A549 (cell line): Measurements from ENCODE around the gene MYOM1. TPM values are rescaled to one million over a fixed set of nuclear protein-coding genes. Genes with fewer than 3 reads are reported as not detected.

ENCODE experiments used
- ATAC-seq, 2 experiments: fragments of 200-7000 bp in 1 of 2; fragments of >200 bp in 1 of 2; cut with Nextera tagmentation in 1 of 2; cut with Tn5 transposase in 1 of 2; 3 replicates each; pipeline versions ENCODE4 v1.8.0 to v1.9.1; 2018 to 2020; ENCODE audit warnings: mild to moderate bottlenecking in 1 of 2, moderate library complexity in 1 of 2
- CTCF ChIA-PET: fragments of 300-600 bp; sonication (Branson Sonifier 250); formaldehyde crosslinking; extraction: SDS; loops from one replicate; lab custom pipeline; 2021; ENCODE audit warnings: antibody characterized with exemption, inconsistent platforms; lab: Yijun Ruan, JAX
- POLR2A ChIA-PET: fragments of 350-600 bp; formaldehyde crosslinking; extraction: SDS; loops from one replicate; lab custom pipeline; 2021; ENCODE audit warnings: antibody characterized with exemption, inconsistent platforms; lab: Yijun Ruan, JAX
- DNase-seq, 2 experiments: peaks; one replicate each; pipeline versions ENCODE4 v3.0.0 to v3.0.0-alpha.2; 2011 to 2016; ENCODE audit warnings: low read depth in 1 of 2, low spot score in 1 of 2
- FAIRE-seq: peaks from 2 replicates; lab custom pipeline; 2011; peaks lifted over from hg19 to GRCh38; lab: Jason Lieb, UNC
- H3K27ac ChIP-seq, 2 experiments: fragments of >200 bp; sonication (Bioruptor Twin); formaldehyde crosslinking; 3 replicates each; pipeline ENCODE4 v1.5.1; 2016 to 2017
- H3K4me1 ChIP-seq: fragments of >200 bp; sonication (Bioruptor Twin); formaldehyde crosslinking; 3 replicates; pipeline ENCODE4 v1.6.1; 2016
- H3K4me2 ChIP-seq: fragments of >200 bp; sonication (Bioruptor Twin); formaldehyde crosslinking; 3 replicates; pipeline ENCODE4 v1.6.1; 2016
- H3K4me3 ChIP-seq: fragments of >200 bp; sonication (Bioruptor Twin); formaldehyde crosslinking; 3 replicates; pipeline ENCODE4 v1.5.1; 2016
- H3K9me3 ChIP-seq: fragments of >200 bp; sonication (Bioruptor Twin); formaldehyde crosslinking; 3 replicates; pipeline ENCODE4 v1.6.1; 2016
- CHD2 ChIP-seq: fragments of 150-350 bp; IDR thresholded peaks from 2 replicates; pipeline ENCODE4 v1.6.1; 2014; ENCODE audit warnings: low read length; ENCODE audit not compliant: partially characterized antibody
- CHD4 ChIP-seq: fragments of 200-600 bp; sonication (generic); IDR thresholded peaks from 2 replicates; pipeline ENCODE4 v1.6.1; 2016; ENCODE audit warnings: antibody characterized with exemption, mild to moderate bottlenecking, borderline replicate concordance
- ESRRA ChIP-seq: fragments of 150-350 bp; IDR thresholded peaks from 2 replicates; pipeline ENCODE4 v1.6.1; 2014; ENCODE audit warnings: mild to moderate bottlenecking, low read length, borderline replicate concordance
- FOSB ChIP-seq: fragments of 250-450 bp; sonication (Bioruptor Pico); IDR thresholded peaks from 2 replicates; pipeline ENCODE4 v1.5.0; 2020; ENCODE audit warnings: mild to moderate bottlenecking, moderate library complexity
- GATA3 ChIP-seq: IDR thresholded peaks from 2 replicates; pipeline ENCODE4 v1.6.1; 2012; ENCODE audit warnings: borderline replicate concordance
- JUNB ChIP-seq: fragments of >200 bp; sonication (Bioruptor Twin); formaldehyde crosslinking; IDR thresholded peaks from 2 replicates; pipeline ENCODE4 v1.6.1; 2016
- MYC ChIP-seq: IDR thresholded peaks from 2 replicates; pipeline ENCODE4 v1.6.1; 2012; ENCODE audit warnings: mild to moderate bottlenecking, inconsistent platforms, low read length, improper control_type of control experiment, borderline replicate concordance
- NPAS2 ChIP-seq: fragments of 250-450 bp; sonication (Bioruptor Pico); IDR thresholded peaks from 2 replicates; pipeline ENCODE4 v1.8.0; 2022; ENCODE audit warnings: mild to moderate bottlenecking, moderate library complexity, borderline replicate concordance
- PHF8 ChIP-seq: fragments of 200-600 bp; sonication (generic); IDR thresholded peaks from 2 replicates; pipeline ENCODE4 v1.6.1; 2016; ENCODE audit warnings: low read depth, mild to moderate bottlenecking, antibody characterized with exemption, moderate library complexity, borderline replicate concordance
- POLR2A ChIP-seq: IDR thresholded peaks from 2 replicates; pipeline ENCODE4 v1.6.1; 2012; ENCODE audit warnings: mild to moderate bottlenecking, low read length
- RAD21 ChIP-seq, 2 experiments: fragments of >200 bp in 1 of 2; sonication (Bioruptor Twin) in 1 of 2; formaldehyde crosslinking in 1 of 2; IDR thresholded peaks in 1 of 2; conservative IDR thresholded peaks in 1 of 2; 2 replicates in 1 of 2; 3 replicates in 1 of 2; pipeline ENCODE4 v1.6.1; 2012 to 2018; ENCODE audit warnings: inconsistent platforms in 1 of 2
- RFX5 ChIP-seq: fragments of 450-650 bp; IDR thresholded peaks from 2 replicates; pipeline ENCODE4 v1.7.1; 2014; ENCODE audit warnings: antibody characterized with exemption, mild to moderate bottlenecking, moderate library complexity
- ZC3H11A ChIP-seq: fragments of 450-650 bp; IDR thresholded peaks from 2 replicates; pipeline ENCODE4 v1.6.1; 2014; ENCODE audit warnings: antibody characterized with exemption, mild to moderate bottlenecking
- ZFP36 ChIP-seq: fragments of 450-650 bp; IDR thresholded peaks from 2 replicates; pipeline ENCODE4 v1.6.1; 2014; ENCODE audit warnings: borderline replicate concordance; ENCODE audit not compliant: partially characterized antibody
- WGBS: methylation state at CpG from one replicate; pipeline ENCODE4 v1.1.6; 2017; ENCODE audit errors: missing lambda C conversion rate; 5-methylcytosine and 5-hydroxymethylcytosine counted together
- polyA plus RNA-seq, 4 experiments: library from polyadenylated mRNA; depleted of rRNA in 3 of 4; stranded (reverse); fragments of >200 nt; fragmentation: RNase III in 1 of 4; extraction: RNeasy Plus Mini Kit Qiagen cat#74134 plus additional on column Dnase treatment in 1 of 4; gene quantifications; 2 replicates in 3 of 4; 3 replicates in 1 of 4; pipeline ENCODE4 v1.2.3, GENCODE V29; 2011 to 2017
- TF ChIP-seq, protein P1 (sequence below): fragments of >200 bp; sonication (Bioruptor Twin); formaldehyde crosslinking; IDR thresholded peaks from 3 replicates; pipeline ENCODE4 v1.6.1; 2016
- TF ChIP-seq, protein P2 (sequence below): fragments of 250-450 bp; sonication (Bioruptor Pico); IDR thresholded peaks from 2 replicates; pipeline ENCODE4 v1.5.0; 2021; ENCODE audit warnings: mild to moderate bottlenecking, moderate library complexity, borderline replicate concordance
- TF ChIP-seq, protein P3 (sequence below): fragments of 450-650 bp; IDR thresholded peaks from 2 replicates; pipeline ENCODE4 v1.6.1; 2014; ENCODE audit warnings: antibody characterized with exemption
- TF ChIP-seq, protein P4 (sequence below): IDR thresholded peaks from 2 replicates; pipeline ENCODE4 v1.6.1; 2012

MYOM1 gene
- polyA plus RNA-seq, 2 of the 4 experiments (the other 2 are of a cell fraction) = 0.18 to 0.30 TPM

DNA sequence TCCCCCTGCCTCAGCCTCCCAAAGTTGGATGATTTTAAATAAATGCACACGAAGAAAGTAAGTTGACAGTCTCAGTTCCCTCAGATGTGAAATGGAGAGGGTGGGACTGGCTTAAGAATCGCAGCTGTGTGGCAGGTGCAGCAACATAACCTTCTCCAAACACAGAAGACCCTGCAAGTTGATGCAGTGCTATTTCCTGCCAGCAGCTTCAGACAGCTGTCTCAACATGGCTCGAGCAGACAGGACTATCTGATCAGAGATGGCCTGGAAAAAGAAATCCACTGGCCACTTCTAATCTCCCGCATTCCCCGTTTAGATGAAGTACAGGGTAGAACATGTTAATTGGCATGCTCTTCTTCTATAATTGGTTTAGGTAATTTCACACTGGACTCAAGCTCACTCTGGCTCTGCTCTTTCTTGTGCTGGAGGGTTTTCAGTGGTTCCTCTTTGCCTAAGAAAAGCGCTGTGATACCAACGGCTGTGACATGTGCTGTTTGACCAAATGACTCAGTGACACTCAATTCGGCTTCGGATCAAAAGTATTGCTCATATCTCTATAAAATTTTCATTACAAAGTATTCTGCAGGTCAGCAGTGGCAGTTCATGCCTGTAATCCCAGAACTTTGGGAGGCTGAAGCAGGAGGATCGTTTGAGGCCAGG, 40.2 kb downstream of the MYOM1 start (continued):
- TF ChIP-seq, protein P1, sequence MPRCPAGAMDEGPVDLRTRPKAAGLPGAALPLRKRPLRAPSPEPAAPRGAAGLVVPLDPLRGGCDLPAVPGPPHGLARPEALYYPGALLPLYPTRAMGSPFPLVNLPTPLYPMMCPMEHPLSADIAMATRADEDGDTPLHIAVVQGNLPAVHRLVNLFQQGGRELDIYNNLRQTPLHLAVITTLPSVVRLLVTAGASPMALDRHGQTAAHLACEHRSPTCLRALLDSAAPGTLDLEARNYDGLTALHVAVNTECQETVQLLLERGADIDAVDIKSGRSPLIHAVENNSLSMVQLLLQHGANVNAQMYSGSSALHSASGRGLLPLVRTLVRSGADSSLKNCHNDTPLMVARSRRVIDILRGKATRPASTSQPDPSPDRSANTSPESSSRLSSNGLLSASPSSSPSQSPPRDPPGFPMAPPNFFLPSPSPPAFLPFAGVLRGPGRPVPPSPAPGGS = no peak
- TF ChIP-seq CHD4 = no peak
- TF ChIP-seq, protein P2, sequence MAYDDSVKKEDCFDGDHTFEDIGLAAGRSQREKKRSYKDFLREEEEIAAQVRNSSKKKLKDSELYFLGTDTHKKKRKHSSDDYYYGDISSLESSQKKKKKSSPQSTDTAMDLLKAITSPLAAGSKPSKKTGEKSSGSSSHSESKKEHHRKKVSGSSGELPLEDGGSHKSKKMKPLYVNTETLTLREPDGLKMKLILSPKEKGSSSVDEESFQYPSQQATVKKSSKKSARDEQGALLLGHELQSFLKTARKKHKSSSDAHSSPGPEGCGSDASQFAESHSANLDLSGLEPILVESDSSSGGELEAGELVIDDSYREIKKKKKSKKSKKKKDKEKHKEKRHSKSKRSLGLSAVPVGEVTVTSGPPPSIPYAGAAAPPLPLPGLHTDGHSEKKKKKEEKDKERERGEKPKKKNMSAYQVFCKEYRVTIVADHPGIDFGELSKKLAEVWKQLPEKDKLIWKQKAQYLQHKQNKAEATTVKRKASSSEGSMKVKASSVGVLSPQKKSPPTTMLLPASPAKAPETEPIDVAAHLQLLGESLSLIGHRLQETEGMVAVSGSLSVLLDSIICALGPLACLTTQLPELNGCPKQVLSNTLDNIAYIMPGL (CRISPR knock-in tag) = no peak
- TF ChIP-seq PHF8 = no peak
- TF ChIP-seq, protein P3, sequence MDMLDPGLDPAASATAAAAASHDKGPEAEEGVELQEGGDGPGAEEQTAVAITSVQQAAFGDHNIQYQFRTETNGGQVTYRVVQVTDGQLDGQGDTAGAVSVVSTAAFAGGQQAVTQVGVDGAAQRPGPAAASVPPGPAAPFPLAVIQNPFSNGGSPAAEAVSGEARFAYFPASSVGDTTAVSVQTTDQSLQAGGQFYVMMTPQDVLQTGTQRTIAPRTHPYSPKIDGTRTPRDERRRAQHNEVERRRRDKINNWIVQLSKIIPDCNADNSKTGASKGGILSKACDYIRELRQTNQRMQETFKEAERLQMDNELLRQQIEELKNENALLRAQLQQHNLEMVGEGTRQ = no peak
- no peak for TF ChIP-seq NPAS2 (CRISPR knock-in tag)
- TF ChIP-seq MYC = no peak
- no peak for TF ChIP-seq JUNB
- no peak for TF ChIP-seq RAD21 (conservative IDR thresholded peaks at IDR 0.05 in 1 of 2, IDR thresholded peaks at IDR 0.05 in 1 of 2)
- no peak for TF ChIP-seq POLR2A

DNA sequence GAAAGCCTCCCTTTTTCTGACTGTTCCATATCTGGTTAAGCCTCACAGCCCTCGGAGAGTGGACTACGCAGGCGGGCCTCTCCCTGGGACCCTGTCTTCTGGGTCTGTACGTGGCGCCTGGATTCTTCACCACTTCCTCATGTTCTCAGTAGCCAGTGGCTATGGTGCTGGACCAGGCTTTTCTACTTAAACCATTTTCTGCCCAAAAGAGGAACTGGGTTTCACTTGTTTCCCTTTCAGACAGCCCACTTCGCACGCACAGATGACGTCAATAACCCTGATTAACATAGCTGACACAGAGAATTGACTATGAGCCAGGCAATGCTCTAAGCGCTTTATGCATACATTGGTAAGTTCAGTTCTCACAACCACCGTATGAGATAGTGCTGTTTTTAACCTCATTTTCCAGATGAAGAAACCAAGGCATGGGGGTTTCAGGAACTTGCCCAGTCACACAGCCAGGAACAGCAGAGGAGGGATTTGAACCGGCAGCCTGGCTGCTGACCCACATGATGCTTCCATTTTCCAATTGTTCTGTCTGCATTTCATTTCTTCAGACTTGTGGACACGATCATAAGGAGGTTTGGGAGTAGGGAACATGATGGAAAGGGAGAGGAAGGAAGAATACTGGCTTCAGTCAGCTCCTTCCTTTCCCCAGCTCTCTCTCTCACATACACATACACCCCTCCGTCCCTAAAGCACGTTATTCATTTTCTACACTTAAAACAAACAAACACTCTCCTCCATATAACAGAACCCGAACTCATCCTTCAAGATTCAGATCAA, 41.7 kb downstream of the MYOM1 start:
- H3K27ac ChIP-seq = no peak overlapping the region
- H3K4me2 ChIP-seq = no peak overlapping the region
- DNase-seq (no peak), FAIRE-seq (no peak), ATAC-seq (no peak)
- 80% methylated on average over 15 of the region's 15 CpGs for WGBS
- no peaks in the 10 kb centered on the region for H3K9me3 ChIP-seq
- POLR2A ChIA-PET = no interaction called here
- TF ChIP-seq ZC3H11A = no peak
- no peak for TF ChIP-seq CHD2
- no peak for TF ChIP-seq RFX5
- TF ChIP-seq, protein P4, sequence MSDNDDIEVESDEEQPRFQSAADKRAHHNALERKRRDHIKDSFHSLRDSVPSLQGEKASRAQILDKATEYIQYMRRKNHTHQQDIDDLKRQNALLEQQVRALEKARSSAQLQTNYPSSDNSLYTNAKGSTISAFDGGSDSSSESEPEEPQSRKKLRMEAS = no peak
- TF ChIP-seq FOSB = no peak
- CTCF ChIA-PET = interaction anchor here (0.6 to 1.6 kb wide), 3 partner anchors 10 to 49 kb away, joined by 3 read pairs; no protein-coding TSS in a partner anchor
- no peaks in the 10 kb centered on the region for H3K4me1 ChIP-seq
- H3K4me3 ChIP-seq = no peak overlapping the region

DNA sequence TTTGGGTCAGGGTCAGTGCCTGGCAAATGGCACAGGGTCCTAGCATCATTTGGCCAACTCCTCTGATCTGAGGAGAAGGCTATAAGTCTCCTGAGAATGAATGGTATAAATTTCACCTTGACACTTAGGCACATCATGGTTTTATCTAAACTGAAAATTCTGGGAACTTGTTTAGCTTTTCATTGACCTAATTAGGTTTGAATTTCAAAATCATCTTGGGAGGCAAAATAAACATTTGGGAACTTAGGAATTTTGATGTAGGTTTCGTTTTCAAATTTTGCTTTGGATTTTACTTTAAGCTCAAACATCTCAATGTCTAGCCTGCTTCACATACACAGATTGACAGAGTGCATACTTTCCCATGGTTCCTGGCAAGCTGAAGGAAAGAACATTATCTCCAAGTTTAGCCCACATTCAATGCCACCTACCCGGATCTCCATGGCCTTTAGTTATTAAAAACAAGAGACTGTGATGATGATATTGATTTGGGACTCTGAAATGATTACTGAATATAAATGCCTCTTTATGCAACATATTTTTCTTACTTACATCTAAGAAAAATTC, 44.5 kb downstream of the MYOM1 start:
- no peak overlapping the region for H3K4me2 ChIP-seq

More for the DNA sequence above, 44.5 kb downstream of the MYOM1 start:
- H3K27ac ChIP-seq = no peak overlapping the region
- no peak for ATAC-seq
- no peaks in the 10 kb centered on the region for H3K4me1 ChIP-seq
- 31% methylated on average over 2 of the region's 2 CpGs for WGBS
- no peak for TF ChIP-seq ESRRA
- no peak for TF ChIP-seq ZFP36
- no peak for TF ChIP-seq GATA3
- no peak for TF ChIP-seq NPAS2 (CRISPR knock-in tag)
- no peak for DNase-seq
- H3K4me3 ChIP-seq = no peak overlapping the region
- CTCF ChIA-PET = interaction anchor here (0.6 kb wide), 1 partner anchor 88 kb away, joined by 3 read pairs; no protein-coding TSS in a partner anchor
- H3K9me3 ChIP-seq = no peaks in the 10 kb centered on the region
- POLR2A ChIA-PET = interaction anchor here (1.0 kb wide), 1 partner anchor 162 kb away, joined by 3 read pairs; the partner anchor contains the start of gene LPIN2
- FAIRE-seq = no peak
